Left renal pelvis (tissue), 4 donors: ENCODE measurements around the gene UGT1A5. TPM values are rescaled to one million over a fixed set of nuclear protein-coding genes. Genes with fewer than 3 reads are reported as not detected.
"Not testable (repeated sequence)": the region's sequence is repeated elsewhere in the genome, so short reads cannot be mapped to it uniquely, and the experiment has no call there.

ENCODE experiments used
- DNase-seq, 4 donors: peaks; one replicate each; pipeline ENCODE4 v3.0.0-alpha.2; 2013; ENCODE audit warnings: low read depth in 4 of 4, low spot score in 3 of 4
- polyA plus RNA-seq, 4 donors: library from polyadenylated mRNA; unstranded; fragments of 120-200 nt; gene quantifications; one replicate each; pipeline ENCODE4 v1.2.1, GENCODE V29; 2013; ENCODE audit not compliant: insufficient read length in 4 of 4

UGT1A5 gene
- polyA plus RNA-seq, 4 donors, result not detected

- DNase-seq, result no peak
Observed at GRCh38 chr2:233692648-233693047, 20.1 kb upstream of the UGT1A5 start, which contains the start of gene UGT1A6. TSS of gene UGT1A6 (plus strand) at chr2:233692890. CDS start at chr2:233693005, 115 bp downstream.

- no peak for DNase-seq
Observed at GRCh38 chr2:233693963-233694362, 18.7 kb upstream of the UGT1A5 start.

GRCh38 chr2:233698740-233699139 is 14.0 kb upstream of the UGT1A5 start:
- no peak for DNase-seq

GRCh38 chr2:233699424-233700027 is 13.2 kb upstream of the UGT1A5 start:
- DNase-seq, result no peak

- peak in 2 of 4 donors; percentile 14 to 15 for DNase-seq
Observed at GRCh38 chr2:233700028-233700635, 12.6 kb upstream of the UGT1A5 start.

- DNase-seq, result not testable (repeated sequence)
Observed at GRCh38 chr2:233700842-233701241, 11.9 kb upstream of the UGT1A5 start.

GRCh38 chr2:233702238-233702637 is 10.5 kb upstream of the UGT1A5 start:
- DNase-seq, result no peak

GRCh38 chr2:233705911-233706506 is 6.7 kb upstream of the UGT1A5 start:
- DNase-seq, result no peak

GRCh38 chr2:233706720-233707119 is 6.0 kb upstream of the UGT1A5 start:
- no peak for DNase-seq

GRCh38 chr2:233707940-233708644 is 4.6 kb upstream of the UGT1A5 start:
- no peak for DNase-seq

- no peak for DNase-seq
Observed at GRCh38 chr2:233708942-233709341, 3.8 kb upstream of the UGT1A5 start.

GRCh38 chr2:233711312-233712008 is 1.2 kb upstream of the UGT1A5 start:
- peak in 3 of 4 donors; percentile 36 to 60 (median 51) for DNase-seq

- no peak for DNase-seq
Observed at GRCh38 chr2:233713262-233713615, 532 bp downstream of the UGT1A5 start.

GRCh38 chr2:233714121-233714520 is 1.4 kb downstream of the UGT1A5 start:
- no peak for DNase-seq

GRCh38 chr2:233718552-233718951 is 5.8 kb downstream of the UGT1A5 start, which contains the start of gene UGT1A4:
TSS of gene UGT1A4 (plus strand) at chr2:233718736. CDS start at chr2:233718821, 85 bp downstream.
- DNase-seq, result no peak

GRCh38 chr2:233728723-233729301 is 16.1 kb downstream of the UGT1A5 start, which contains the start of gene UGT1A3:
TSS of gene UGT1A3 (plus strand) at chr2:233729042. CDS start at chr2:233729127, 85 bp downstream.
- no peak for DNase-seq

- not testable (repeated sequence) for DNase-seq
Observed at GRCh38 chr2:233736868-233737653, 24.4 kb downstream of the UGT1A5 start.

GRCh38 chr2:233740870-233741269 is 28.2 kb downstream of the UGT1A5 start:
- no peak for DNase-seq

- DNase-seq, result no peak
Observed at GRCh38 chr2:233743464-233744259, 31.0 kb downstream of the UGT1A5 start.
